Endometrial microvascular endothelial cells (primary cell): ENCODE measurements around the gene CHST11. TPM values are rescaled to one million over a fixed set of nuclear protein-coding genes. Genes with fewer than 3 reads are reported as not detected.

Experiments
- in situ Hi-C: cut with HindIII; loops from 2 replicates; pipeline ENCODE4 v1.10.0; 2017; ENCODE audit warnings: low sequenced_read_pairs, low pct_unique_long_range_greater_than_20kb; ENCODE audit errors: inconsistent ontology term
- total RNA-seq: library from RNA; depleted of rRNA; stranded (reverse); fragments of >200 nt; gene quantifications from one replicate; pipeline ENCODE4 v1.2.3, GENCODE V29; 2015; ENCODE audit errors: inconsistent ontology term

The CHST11 gene
- total RNA-seq, 1 donor from 2014 or later = 4.2 TPM

DNA sequence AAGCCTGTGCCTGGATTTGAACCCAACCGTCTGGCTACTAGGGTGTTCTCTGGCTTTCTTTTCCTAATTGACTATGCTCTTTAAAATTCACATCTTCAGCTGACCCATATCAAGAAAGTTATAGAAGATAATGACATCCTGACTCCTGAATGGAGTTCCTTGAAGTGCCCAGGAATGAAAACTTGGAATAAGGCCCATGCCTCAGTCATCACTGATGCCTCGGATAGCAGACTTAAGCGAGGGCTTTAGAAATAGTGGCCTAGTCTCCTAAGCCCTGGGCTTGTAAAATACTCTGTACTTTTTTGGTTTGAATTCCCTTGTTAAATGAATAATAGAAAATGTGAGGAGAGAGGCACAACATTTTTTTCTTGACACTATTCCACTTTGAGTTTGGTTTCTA lies 39.0 kb downstream of the CHST11 start:
- in situ Hi-C loops = no loop called here

DNA sequence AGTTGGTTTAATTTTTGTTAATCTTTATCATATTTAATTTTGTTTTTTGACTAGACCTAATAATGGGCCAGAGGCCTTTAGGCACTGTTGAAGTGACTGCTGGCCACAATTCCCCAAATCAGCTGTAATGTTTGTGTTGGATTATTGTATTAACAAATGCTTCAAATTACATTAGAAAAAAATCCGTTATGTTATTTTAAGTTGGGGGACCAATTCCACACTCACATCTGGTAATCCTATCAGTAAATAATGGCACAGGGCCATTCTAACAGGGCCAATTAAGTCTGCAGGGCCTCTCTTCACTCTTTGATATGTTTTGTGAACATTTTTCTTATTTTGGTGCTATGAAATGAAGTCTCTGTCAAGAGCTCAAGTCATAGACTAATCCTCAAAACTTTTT lies 39.6 kb downstream of the CHST11 start:
- in situ Hi-C loops = no loop called here

- in situ Hi-C loops = no loop called here
Measured at GRCh38 chr12:104498211-104498801, 41.6 kb downstream of the CHST11 start.

- in situ Hi-C loops = no loop called here
Measured at GRCh38 chr12:104499668-104500332, 43.1 kb downstream of the CHST11 start.

GRCh38 chr12:104501115-104501514 lies 44.4 kb downstream of the CHST11 start:
- in situ Hi-C loops = no loop called here

DNA sequence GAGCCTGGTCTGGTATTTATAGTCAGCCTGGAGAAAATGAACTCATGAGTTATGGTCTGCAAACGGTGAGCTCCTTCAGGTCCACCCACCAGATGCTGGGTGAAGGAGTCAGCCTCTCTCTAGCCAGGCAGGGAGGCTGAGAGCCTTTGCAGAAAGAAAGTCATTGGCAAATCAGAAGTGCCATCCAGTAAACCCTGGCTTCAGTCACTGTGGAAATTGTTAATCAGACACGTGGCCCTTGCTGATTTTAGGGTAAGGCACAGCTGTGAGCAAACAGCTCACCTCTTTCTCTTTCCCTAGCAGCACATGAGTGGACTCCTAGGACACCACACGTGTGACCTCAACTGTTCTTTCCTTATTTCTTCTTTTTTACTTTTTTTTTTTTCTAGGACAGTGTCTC lies 44.9 kb downstream of the CHST11 start:
- in situ Hi-C loops = no loop called here

DNA sequence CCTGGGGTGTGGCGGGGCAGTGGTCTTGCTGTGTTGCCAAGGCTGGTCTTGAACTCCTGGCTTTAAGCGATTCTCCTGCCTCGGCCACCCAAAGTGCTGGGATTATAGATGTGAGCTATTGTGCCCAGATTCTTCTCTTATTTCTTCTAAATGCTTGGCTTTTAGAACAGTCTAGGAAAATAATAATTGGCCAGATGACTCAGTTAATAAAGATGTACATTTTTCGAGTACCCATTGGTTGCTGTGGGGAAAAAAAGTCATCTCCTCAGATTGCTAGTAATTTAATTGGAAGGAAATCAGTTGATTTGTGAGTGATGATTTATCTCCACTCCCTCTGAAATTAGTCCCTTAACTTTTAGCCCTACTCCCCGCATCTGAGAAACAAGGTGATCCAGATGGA lies 45.5 kb downstream of the CHST11 start:
- in situ Hi-C loops = no loop called here

DNA sequence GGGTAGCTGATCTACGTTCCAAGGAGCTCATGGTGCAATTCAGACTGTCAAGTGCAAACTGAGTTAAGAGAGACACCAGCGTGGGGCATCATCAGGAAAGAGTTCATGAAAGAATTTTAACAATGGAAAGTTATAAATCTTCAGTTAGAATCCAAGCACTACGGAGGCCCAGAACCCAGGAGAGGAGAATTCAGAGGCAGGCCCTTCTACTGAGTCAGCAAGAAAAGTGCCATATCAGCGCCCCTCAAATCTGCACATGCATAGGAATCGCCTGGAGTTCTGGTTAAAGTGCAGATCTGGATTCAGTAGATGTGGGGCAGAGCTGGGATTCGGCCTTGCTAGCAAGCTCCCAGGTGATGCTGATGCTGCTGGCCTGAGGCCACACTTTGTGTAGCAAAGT lies 45.9 kb downstream of the CHST11 start:
- in situ Hi-C loops = no loop called here

DNA sequence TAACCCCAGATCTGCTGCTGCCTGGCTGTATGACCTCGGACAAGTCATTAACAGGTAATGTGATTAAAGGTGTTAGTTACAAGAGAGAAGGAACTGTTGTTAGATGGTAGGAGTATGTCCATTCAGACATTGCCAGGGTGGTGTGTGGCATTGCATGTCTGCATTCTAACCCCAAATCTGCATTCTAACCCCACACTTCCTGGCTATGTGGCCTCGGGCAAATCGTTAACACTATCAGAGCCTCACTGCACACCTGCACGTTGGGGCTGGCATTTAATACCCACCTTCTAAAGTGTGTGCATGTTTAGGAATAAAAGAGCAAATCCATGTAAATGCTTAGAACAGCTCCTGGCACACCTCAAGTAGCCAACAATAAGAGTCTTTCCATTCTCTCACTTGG lies 46.4 kb downstream of the CHST11 start:
- in situ Hi-C loops = no loop called here

DNA sequence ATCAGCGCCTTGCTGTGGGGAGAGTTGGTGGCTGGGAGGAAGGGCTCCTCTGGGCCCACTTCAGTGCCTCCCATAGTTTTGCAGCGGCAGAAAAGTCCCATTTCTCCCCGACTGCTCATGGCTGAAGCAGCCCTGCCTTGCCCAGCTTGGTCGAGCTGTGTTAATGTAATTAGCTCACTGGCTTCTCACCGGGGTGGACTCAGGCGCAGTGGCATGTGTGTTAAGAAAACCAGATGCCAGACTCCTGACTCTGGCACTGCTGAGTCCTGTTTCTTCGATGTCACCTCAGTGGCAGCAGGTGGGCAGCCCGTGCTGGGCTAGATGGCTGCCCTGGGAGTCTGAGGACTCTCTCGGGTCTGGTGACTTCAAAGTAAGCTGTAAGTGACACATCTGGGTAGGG lies 47.4 kb downstream of the CHST11 start:
- in situ Hi-C loops = no loop called here

DNA sequence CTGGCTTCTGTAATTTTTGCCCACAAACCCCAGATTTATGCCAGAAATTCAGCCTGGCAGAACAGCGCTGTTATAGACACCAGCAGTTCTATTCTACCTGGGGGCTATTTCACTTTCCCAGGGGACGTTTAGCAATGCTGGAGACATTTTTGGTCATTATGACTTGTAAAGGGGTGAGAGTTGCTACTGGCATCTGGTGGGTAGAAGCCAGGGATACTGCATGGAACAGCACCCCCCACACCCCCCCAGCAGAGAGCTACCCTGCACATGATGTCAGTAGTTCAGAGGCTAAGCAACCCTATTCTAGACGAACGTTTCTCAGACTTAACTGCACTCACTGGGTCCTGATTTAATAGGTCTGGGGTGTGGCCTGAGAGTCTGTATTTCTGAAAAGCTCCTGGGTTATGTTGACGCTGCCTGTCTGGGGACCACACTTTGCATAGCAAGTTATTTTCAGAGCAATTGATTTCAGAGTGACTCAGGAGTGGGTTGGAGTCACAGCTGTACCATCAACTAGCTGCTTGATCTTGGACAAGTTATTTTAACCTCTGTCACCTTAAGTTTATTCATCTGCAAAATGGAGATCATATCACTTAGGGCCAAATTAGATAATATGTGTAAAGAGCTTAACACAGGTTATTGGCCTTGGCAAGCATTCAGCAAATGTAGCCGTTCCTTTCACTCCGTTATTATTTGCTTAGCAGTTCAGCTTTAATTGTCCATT lies 48.5 kb downstream of the CHST11 start:
- in situ Hi-C loops = no loop called here

DNA sequence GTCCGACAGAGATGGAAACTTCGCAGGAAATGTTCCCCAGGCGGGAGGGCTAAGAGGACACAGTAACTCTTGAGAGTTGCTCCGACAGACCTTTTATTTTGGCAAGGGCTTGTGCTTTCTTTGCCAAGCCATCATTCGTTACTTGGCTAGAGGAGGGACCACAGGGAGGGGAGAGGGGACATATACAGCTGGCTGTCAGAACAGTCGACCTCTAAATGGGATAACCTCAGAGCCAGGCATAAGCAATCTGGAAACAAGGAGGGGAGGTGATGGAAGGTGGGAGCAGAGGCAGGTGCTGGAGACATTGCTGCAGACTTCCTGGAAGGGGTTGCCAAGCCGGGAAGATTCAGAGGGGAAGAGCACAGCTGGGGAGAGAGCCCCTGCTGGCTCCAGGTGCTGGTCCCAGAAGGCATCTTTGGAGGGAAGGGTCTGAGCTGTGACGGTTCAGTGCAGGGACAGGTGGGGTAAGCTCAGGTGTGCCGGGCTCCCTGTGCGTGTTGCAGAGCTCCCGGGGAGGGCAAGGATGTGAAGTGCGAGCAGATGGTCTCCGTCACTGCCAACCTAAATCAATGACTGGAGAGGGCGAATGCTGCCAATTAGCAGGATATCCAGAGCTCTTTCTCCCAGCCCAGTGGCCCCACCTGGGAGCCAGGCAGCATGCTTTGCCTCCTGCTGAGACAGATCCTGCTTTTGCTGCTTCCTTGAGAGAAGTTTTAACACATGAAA lies 50.1 kb downstream of the CHST11 start:
- in situ Hi-C loops = no loop called here

DNA sequence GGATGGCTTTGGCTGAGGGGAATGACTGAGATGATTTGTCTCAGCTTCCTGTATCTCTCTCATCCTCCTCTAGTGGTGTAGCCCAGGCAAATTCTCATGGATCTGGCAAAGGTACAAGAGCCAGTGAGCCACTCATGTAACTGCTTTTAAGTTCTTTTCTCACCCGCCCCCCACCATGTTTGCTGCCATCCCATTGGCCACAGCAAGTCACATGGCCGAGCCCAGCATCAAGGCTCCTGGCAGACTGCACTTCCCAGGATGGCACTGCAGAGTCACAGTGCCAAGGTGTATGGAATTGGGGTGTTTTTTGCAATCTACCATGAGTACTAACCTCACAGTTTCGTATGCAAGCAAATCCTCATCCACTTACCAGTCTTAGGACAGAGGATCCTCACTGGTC lies 50.9 kb downstream of the CHST11 start:
- in situ Hi-C loops = no loop called here

DNA sequence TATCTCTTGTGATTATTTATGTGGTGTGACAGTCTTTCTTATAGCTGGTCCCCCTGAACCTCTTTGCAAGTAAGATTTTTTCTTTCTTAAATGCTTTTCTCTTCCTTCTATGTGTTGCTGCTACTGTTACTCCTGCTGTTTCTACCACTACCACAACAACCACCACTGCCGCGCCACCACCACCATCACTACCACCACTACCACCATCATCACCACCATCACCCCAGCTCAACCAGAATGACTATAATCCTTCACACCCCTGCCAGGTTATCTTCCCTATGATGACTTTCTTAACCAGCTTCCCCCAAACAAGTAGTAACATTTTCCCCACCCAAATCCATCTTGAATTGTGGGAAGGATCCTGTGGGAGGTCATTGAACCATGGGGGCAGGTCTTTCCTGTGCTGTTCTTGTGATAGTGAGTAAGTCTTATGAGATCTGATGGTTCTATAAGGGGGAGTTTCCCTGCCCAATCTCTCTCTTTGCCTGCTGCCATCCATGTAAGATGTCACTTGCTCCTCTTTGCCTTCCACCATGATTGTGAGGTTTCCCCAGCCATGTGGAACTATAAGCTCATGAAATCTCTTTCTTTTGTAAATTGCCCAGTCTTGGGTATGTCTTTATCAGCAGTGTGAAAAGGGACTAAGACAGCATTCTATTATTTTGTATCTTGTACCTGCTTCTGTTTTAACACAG lies 52.2 kb downstream of the CHST11 start:
- in situ Hi-C loops = no loop called here

DNA sequence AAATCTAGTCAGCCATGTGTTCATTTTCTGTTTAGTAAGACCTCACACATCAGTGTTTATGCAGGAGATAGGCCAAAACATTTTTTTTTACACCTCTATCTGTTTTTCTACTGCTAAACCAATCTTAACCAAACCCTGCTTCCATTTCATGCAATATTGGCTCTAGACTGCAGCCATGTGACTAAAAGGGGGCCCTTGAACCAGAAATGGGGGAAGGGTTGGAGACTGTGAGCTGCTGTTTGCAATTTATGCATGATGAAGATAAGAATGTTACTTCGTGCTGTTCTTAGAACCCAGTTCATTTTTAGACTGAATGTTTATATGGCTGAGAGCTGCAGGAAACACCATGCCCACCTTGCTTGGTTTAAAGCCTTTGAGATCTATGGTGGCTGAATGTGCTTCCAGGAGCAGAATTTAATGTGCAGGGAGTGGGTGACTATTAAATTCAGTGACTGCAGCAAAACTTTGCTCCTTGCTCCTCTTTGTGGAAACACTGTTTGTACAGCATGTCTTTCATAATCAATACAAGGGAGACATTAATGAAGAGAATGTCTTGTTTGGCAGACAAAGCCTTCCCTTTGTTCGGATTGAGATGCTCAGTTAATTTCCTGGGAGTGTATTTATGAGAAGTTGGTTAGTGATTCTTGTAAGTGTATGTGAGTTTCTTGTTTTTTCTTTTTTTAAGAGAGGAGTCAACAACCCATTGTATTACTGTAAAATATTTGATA lies 53.6 kb downstream of the CHST11 start:
- in situ Hi-C loops = no loop called here

DNA sequence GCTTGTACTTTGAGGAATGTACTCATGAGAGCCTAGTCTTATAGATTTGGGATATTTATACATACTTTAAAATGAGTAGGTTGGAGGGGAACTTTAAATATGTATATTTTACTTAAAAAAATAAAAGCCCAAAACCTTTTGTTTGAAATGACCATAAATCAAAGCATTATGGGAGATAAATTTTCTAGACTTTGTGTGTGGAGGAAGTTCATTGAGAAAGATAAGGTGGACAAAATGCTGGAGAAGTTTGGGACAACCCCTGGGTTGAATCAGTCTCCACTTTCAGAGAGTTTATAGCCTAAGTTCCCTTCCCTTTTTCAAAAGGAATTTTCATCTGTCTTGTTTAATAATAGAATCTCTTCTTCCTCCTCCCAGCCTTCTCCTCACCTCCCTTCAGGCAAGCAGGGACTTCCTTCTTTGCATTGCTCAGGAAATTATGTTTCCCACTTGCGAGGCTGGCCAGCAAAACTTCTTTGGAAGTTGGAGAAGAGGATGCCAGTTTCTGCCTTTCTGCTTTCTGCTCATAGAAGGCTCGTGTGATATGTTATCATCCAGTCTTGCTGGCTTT lies 54.2 kb downstream of the CHST11 start:
- in situ Hi-C loops = no loop called here

GRCh38 chr12:104513681-104514080 lies 56.9 kb downstream of the CHST11 start:
- in situ Hi-C loops = no loop called here

GRCh38 chr12:104514092-104514810 lies 57.5 kb downstream of the CHST11 start:
- in situ Hi-C loops = no loop called here
